Midbrain (tissue), 1 donor: ENCODE results near the gene BTF3L4.
"Not testable (repeated sequence)": the region's sequence is repeated elsewhere in the genome, so short reads cannot be mapped to it uniquely, and the experiment has no call there.

Experiments
- DNase-seq: peaks from one replicate; lab custom pipeline; 2025; lab: John Stamatoyannopoulos, UW

BTF3L4 gene

GRCh38 chr1:52055066-52055865 lies 829 bp upstream of the BTF3L4 start, which contains the start of gene TXNDC12:
TXNDC12 (minus strand) TSS chr1:52055191; CDS start chr1:52055096, 95 bp downstream.
- DNase-seq: peak; percentile 87

GRCh38 chr1:52055866-52056162 lies 281 bp upstream of the BTF3L4 start:
- no peak for DNase-seq

GRCh38 chr1:52056937-52057231 lies 789 bp downstream of the BTF3L4 start:
- DNase-seq: no peak

- DNase-seq: no peak
These were observed 1.2 kb downstream of the BTF3L4 start for GRCh38 chr1:52057255-52057654.

- DNase-seq: no peak
These were observed 1.9 kb downstream of the BTF3L4 start for GRCh38 chr1:52057876-52058415.

- no peak for DNase-seq
These were observed 3.2 kb downstream of the BTF3L4 start for GRCh38 chr1:52059321-52059720.

GRCh38 chr1:52059888-52060287 lies 3.8 kb downstream of the BTF3L4 start:
- DNase-seq: no peak

- DNase-seq: no peak
These were observed 4.7 kb downstream of the BTF3L4 start for GRCh38 chr1:52060822-52061221.

GRCh38 chr1:52063192-52063591 lies 7.1 kb downstream of the BTF3L4 start:
- no peak for DNase-seq

GRCh38 chr1:52070704-52071103 lies 14.6 kb downstream of the BTF3L4 start:
- DNase-seq: no peak

- DNase-seq: no peak
These were observed 16.2 kb downstream of the BTF3L4 start for GRCh38 chr1:52072291-52072690.

- not testable (repeated sequence) for DNase-seq
These were observed 21.2 kb downstream of the BTF3L4 start for GRCh38 chr1:52077277-52077676.

GRCh38 chr1:52080014-52080415 lies 23.9 kb downstream of the BTF3L4 start:
- DNase-seq: no peak

- not testable (repeated sequence) for DNase-seq
These were observed 31.8 kb downstream of the BTF3L4 start for GRCh38 chr1:52087892-52088291.

- DNase-seq: not testable (repeated sequence)
These were observed 38.2 kb downstream of the BTF3L4 start for GRCh38 chr1:52094300-52094699.

- no peak for DNase-seq
These were observed 40.1 kb downstream of the BTF3L4 start for GRCh38 chr1:52096216-52096615.

GRCh38 chr1:52098139-52098871 lies 42.2 kb downstream of the BTF3L4 start:
- DNase-seq: no peak

- DNase-seq: no peak
These were observed 46.4 kb downstream of the BTF3L4 start for GRCh38 chr1:52102336-52103013.

- DNase-seq: peak; percentile 2
These were observed 55.4 kb downstream of the BTF3L4 start for GRCh38 chr1:52111492-52111891.

- no peak for DNase-seq
These were observed 56.4 kb downstream of the BTF3L4 start for GRCh38 chr1:52112489-52112888.

GRCh38 chr1:52119301-52120079 lies 63.4 kb downstream of the BTF3L4 start:
- DNase-seq: no peak

- DNase-seq: no peak
These were observed 66.3 kb downstream of the BTF3L4 start for GRCh38 chr1:52122384-52122783.
